Measurements from ENCODE around the gene SH3RF1.

DNA sequence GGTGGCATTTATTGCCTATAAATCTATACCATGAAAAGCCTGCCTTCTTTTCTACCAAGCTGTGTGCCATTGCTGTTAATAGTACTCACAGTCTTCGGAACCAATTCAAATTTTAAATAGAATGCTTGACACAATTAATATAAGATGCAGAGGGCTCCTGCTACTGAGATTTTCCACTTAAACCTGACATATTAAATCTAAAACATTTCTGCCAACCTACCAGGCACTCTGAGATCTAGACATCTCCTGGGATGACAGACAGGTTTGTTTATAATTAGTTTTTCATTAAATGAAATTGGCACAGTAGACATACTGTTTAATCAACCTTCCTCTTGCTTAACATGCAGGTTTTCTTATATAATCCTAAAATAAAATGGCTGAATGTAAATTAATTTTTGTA lies 143.4 kb downstream of the SH3RF1 start:
- no peak for TF ChIP-seq EZH2 (IDR thresholded peaks at IDR 0.05; ENCODE audit: borderline replicate concordance, low read depth, low read length, severe bottlenecking)
- TF ChIP-seq, protein P1, sequence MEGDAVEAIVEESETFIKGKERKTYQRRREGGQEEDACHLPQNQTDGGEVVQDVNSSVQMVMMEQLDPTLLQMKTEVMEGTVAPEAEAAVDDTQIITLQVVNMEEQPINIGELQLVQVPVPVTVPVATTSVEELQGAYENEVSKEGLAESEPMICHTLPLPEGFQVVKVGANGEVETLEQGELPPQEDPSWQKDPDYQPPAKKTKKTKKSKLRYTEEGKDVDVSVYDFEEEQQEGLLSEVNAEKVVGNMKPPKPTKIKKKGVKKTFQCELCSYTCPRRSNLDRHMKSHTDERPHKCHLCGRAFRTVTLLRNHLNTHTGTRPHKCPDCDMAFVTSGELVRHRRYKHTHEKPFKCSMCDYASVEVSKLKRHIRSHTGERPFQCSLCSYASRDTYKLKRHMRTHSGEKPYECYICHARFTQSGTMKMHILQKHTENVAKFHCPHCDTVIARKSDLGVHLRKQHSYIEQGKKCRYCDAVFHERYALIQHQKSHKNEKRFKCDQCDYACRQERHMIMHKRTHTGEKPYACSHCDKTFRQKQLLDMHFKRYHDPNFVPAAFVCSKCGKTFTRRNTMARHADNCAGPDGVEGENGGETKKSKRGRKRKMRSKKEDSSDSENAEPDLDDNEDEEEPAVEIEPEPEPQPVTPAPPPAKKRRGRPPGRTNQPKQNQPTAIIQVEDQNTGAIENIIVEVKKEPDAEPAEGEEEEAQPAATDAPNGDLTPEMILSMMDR (IDR thresholded peaks at IDR 0.05; ENCODE audit: borderline replicate concordance, extremely low read depth, low read length, poor library complexity, severe bottlenecking), result no peak

Measured in DND-41 (cell line).